CD4-positive, CD25-positive, alpha-beta regulatory T cell (primary cell): ENCODE data around the gene DNAAF8. TPM values are rescaled to one million over a fixed set of nuclear protein-coding genes. Genes with fewer than 3 reads are reported as not detected.

Experiments used
- ATAC-seq, 2 donors: fragments of 150-1000 bp; cut with Tn5 transposase; one replicate each; pipeline ENCODE4 v1.10.0; 2021; ENCODE audit warnings: low read depth in 2 of 2, moderate number of reproducible peaks in 2 of 2, moderate library complexity in 1 of 2
- DNase-seq, 3 donors: peaks; one replicate each; pipeline versions ENCODE4 v3.0.0 to v3.0.0-alpha.2; 2012 to 2022; ENCODE audit warnings: mixed read lengths in 1 of 3
- H3K27ac ChIP-seq: one replicate; pipeline ENCODE4 v1.7.0; 2013; ENCODE audit warnings: mild to moderate bottlenecking, low read length; ENCODE audit not compliant: insufficient read depth, poor library complexity, severe bottlenecking
- H3K27me3 ChIP-seq: one replicate; pipeline ENCODE4 v1.7.0; 2013; ENCODE audit warnings: low read length; ENCODE audit not compliant: control insufficient read depth, insufficient read depth
- H3K36me3 ChIP-seq: one replicate; pipeline ENCODE4 v1.7.0; 2013; ENCODE audit warnings: mild to moderate bottlenecking, low read length, moderate library complexity; ENCODE audit not compliant: control insufficient read depth, insufficient read depth
- H3K4me1 ChIP-seq: 2 replicates; pipeline ENCODE4 v1.7.0; 2013; ENCODE audit warnings: mild to moderate bottlenecking, low read length; ENCODE audit not compliant: insufficient read depth, control insufficient read depth, poor library complexity, severe bottlenecking
- H3K4me3 ChIP-seq: one replicate; pipeline ENCODE4 v1.7.0; 2013; ENCODE audit warnings: low read depth, mild to moderate bottlenecking, low read length, moderate library complexity
- H3K9me3 ChIP-seq, 2 experiments: 1 replicate in 1 of 2; 2 replicates in 1 of 2; pipeline ENCODE4 v1.7.0; 2013; ENCODE audit warnings: low read length in 2 of 2, mild to moderate bottlenecking in 1 of 2, moderate library complexity in 1 of 2; ENCODE audit not compliant: control insufficient read depth in 2 of 2
- H3K27ac Mint-ChIP-seq, 3 donors: one replicate each; pipeline ENCODE4 v1.8.0; 2020 to 2022; ENCODE audit warnings: mild to moderate bottlenecking in 3 of 3, mixed read lengths in 3 of 3, moderate library complexity in 2 of 3
- H3K27me3 Mint-ChIP-seq: one replicate; pipeline ENCODE4 v1.8.0; 2022; ENCODE audit warnings: mild to moderate bottlenecking, mixed read lengths
- H3K36me3 Mint-ChIP-seq: one replicate; pipeline ENCODE4 v1.8.0; 2020; ENCODE audit warnings: mixed read lengths
- H3K4me1 Mint-ChIP-seq, 4 donors: one replicate each; pipeline ENCODE4 v1.8.0; 2020 to 2022; ENCODE audit warnings: mixed read lengths in 4 of 4, mild to moderate bottlenecking in 1 of 4
- H3K4me3 Mint-ChIP-seq, 4 donors: one replicate each; pipeline ENCODE4 v1.8.0; 2020 to 2022; ENCODE audit warnings: mild to moderate bottlenecking in 4 of 4, mixed read lengths in 4 of 4, moderate library complexity in 3 of 4
- H3K9me3 Mint-ChIP-seq, 7 donors: one replicate each; pipeline ENCODE4 v1.8.0; 2020 to 2022; ENCODE audit warnings: mixed read lengths in 7 of 7, mild to moderate bottlenecking in 3 of 7, moderate library complexity in 2 of 7
- polyA plus RNA-seq, 4 donors: library from polyadenylated mRNA; unstranded; fragments of 300-500 nt; fragmentation: Illumina TruSeq; gene quantifications; one replicate each; pipeline ENCODE4 v1.2.3, GENCODE V29; 2021
- total RNA-seq: library from RNA; stranded (reverse); gene quantifications from one replicate; pipeline ENCODE4 v1.2.3, GENCODE V29; 2022

The DNAAF8 gene
- total and polyA plus RNA-seq, 5 donors from 2014 or later, result 0.06 TPM; not detected in 4

DNA sequence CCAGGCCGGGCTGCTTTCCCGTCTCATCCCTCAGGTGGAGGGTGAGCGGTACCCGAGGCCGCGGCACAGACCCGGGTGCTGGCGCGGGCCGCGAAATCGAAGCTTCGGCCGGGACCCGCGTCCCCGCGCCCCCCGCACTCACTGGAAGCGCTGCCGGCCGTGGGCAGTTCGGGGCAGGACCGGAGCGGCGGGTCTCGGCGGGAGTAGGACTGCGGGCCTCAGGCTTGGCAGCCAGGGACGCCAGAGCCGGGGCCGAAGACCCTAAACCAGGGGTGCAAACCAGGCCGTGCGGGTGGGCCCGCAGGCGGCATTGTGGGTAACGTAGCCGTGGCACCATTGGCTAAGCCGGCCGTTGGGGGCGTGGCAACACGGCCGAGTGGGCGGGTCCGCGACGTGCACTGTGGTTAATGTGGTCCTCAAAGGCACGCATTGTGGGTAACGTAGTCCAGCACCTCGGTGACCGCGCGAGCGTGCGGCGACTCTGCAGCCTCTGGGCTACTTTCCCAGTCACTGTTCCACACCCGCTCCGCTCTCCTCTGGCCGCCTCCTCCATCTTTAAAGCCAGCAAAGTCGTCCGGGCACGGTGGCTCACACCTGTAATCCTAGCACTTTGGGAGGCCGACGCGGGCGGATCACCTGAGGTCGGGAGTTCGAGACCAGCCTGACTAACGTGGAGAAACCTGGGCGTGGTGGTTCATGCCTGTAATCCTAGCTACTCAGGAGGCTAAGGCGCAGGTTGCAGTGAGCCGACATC, 32.7 kb downstream of the DNAAF8 start, which contains the start of gene ZNF500:
ZNF500 (minus strand) TSS at position 288 of the 754 bp plus-strand sequence. CDS start 1,184 bp downstream, outside the sequence.
- peak within 1 kb of the TSS; percentile 95 for H3K27ac Mint-ChIP-seq
- Histone ChIP-seq H3K27me3 (no peaks in the 10 kb centered on the region), H3K27ac (peak within 1 kb of the TSS; percentile 74), H3K4me3 (peak within 1 kb of the TSS; percentile 96), H3K36me3 (peaks cover 12% of the 10 kb centered on the region), H3K4me1 (peaks cover 28% of the 10 kb centered on the region), H3K9me3 (no peaks in the 10 kb centered on the region)
- peaks cover 11 to 49% (median 25%) of the 10 kb centered on the region in 4 donors for H3K4me1 Mint-ChIP-seq
- DNase-seq (peak; percentile 91 to 96 (median 93)), ATAC-seq (peak; percentile 98 to 99)
- H3K9me3 Mint-ChIP-seq, result peaks cover 0 to 2% (median 0%) of the 10 kb centered on the region in 7 donors
- peak within 1 kb of the TSS; percentile 94 to 98 (median 96) for H3K4me3 Mint-ChIP-seq
- H3K36me3 Mint-ChIP-seq, result peaks cover 5% of the 10 kb centered on the region
- H3K27me3 Mint-ChIP-seq, result no peaks in the 10 kb centered on the region

DNA sequence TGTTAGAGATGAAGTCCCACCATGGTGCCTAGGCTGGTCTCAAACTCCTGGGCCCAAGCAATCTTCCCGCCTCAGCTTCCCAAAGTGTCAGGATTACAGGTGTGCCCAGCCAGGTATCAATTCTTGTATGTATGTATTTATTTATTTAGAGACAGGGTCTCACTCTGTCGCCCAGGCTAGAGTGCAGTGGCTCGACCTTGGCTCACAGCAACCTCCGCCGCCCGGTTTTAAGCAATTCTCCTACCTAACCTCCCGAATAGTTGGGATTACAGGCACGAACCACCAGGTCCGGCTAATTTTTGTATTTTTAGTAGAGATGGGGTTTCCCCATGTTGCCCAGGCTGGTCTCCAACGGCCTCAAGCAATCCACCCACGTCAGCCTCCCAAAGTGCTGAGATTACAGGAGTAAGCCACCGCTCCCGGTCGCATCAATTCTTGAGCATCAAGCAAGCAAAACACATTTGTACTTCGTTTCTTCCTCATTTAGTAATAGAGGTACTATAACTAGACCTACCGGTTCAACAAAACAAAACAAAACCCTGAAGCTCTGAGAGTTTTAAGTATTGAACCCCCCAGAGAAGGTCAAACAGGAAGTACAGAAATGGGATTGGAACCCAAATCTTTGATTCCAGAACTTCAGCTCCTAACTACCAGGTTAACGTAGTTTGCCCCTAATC, 33.7 kb downstream of the DNAAF8 start:
- H3K9me3 ChIP-seq, result no peaks in the 10 kb centered on the region
- H3K27ac ChIP-seq, result peak overlapping the region; percentile 74
- Mint-ChIP-seq H3K27me3 (no peaks in the 10 kb centered on the region), H3K9me3 (no peaks in the 10 kb centered on the region), H3K36me3 (peaks cover 5% of the 10 kb centered on the region), H3K4me3 (peak overlapping the region; percentile 93 to 98 (median 96)), H3K27ac (peak overlapping the region; percentile 38 to 95 (median 91)), H3K4me1 (peaks cover 11 to 49% (median 25%) of the 10 kb centered on the region in 4 donors)
- no peak for ATAC-seq
- peak overlapping the region; percentile 96 for H3K4me3 ChIP-seq
- no peaks in the 10 kb centered on the region for H3K27me3 ChIP-seq
- H3K36me3 ChIP-seq, result peaks cover 9% of the 10 kb centered on the region
- H3K4me1 ChIP-seq, result peaks cover 28% of the 10 kb centered on the region
- no peak for DNase-seq

DNA sequence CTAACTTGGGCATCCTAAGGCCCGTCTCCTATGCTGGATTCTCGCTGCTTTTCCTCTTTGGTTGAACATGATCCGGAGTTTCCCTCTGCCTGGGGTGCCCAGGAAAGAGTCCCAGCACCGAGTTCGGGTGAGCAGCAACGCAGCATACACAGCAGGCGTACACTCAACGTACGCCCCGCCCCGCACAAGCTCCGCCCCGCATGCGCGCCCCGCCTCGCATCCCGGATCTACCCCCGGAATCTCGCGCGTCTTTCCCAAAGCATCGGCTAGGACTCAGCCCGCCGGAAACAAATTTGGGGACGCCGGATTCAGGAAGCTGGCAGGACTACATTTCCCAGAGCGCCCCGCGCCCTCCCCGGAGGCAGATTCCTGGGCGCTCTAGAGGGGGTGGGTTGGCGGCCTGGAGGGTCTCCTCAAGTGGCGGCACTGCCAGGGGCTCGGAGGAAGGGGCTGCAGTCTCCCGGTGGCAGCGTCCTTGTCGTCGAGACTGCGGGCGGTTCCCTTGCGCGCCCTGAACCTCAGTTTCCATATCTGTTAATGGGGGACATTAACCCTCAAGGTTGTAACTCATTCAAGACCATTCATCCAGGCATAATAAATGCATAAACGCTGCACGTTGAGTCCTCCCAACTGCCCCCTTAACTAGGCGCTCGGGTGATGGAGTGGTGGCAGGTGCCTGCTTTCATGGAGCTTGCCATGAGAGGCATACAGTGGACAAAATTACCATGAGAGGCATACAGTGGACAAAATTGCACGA, 34.4 kb downstream of the DNAAF8 start:
- H3K27ac ChIP-seq, result peak overlapping the region; percentile 74
- Mint-ChIP-seq H3K4me3 (peak overlapping the region; percentile 93 to 98 (median 96)), H3K36me3 (peaks cover 4% of the 10 kb centered on the region), H3K27ac (peak overlapping the region; percentile 46 to 95 (median 91)), H3K4me1 (peaks cover 11 to 44% (median 25%) of the 10 kb centered on the region in 4 donors), H3K9me3 (no peaks in the 10 kb centered on the region), H3K27me3 (no peaks in the 10 kb centered on the region)
- H3K27me3 ChIP-seq, result no peaks in the 10 kb centered on the region
- no peaks in the 10 kb centered on the region for H3K9me3 ChIP-seq
- H3K4me1 ChIP-seq, result peaks cover 28% of the 10 kb centered on the region
- DNase-seq (peak; percentile 71 to 95 (median 80)), ATAC-seq (peak; percentile 37 to 51)
- peak overlapping the region; percentile 96 for H3K4me3 ChIP-seq
- peaks cover 3% of the 10 kb centered on the region for H3K36me3 ChIP-seq

DNA sequence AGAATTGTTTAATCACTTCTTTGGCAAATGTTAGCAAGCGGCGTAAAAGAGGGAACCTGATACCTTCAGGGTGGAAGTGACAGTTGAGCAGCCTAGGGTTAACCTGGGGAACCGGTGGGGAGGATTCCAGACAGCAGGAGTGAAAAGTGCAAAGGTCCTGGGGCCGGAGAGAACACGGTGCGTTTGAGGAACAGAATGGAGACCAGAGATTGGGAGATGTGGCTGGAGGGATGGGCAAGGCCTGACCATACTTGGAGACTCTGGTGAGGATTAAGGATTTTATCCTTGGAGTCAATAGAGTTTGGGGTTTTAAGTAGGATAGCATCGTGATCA, 34.9 kb downstream of the DNAAF8 start:
- H3K4me1 Mint-ChIP-seq, result peaks cover 11 to 42% (median 27%) of the 10 kb centered on the region in 4 donors
- Histone ChIP-seq H3K27me3 (no peaks in the 10 kb centered on the region), H3K36me3 (no peaks in the 10 kb centered on the region), H3K9me3 (no peaks in the 10 kb centered on the region), H3K4me3 (peak overlapping the region; percentile 19), H3K27ac (peak overlapping the region; percentile 5), H3K4me1 (peaks cover 28% of the 10 kb centered on the region)
- no peaks in the 10 kb centered on the region for H3K27me3 Mint-ChIP-seq
- DNase-seq (no peak), ATAC-seq (no peak)
- no peaks in the 10 kb centered on the region for H3K36me3 Mint-ChIP-seq
- no peaks in the 10 kb centered on the region for H3K9me3 Mint-ChIP-seq
- peak overlapping the region; percentile 93 to 98 (median 96) for H3K4me3 Mint-ChIP-seq
- peak overlapping the region; percentile 46 to 95 (median 91) for H3K27ac Mint-ChIP-seq

DNA sequence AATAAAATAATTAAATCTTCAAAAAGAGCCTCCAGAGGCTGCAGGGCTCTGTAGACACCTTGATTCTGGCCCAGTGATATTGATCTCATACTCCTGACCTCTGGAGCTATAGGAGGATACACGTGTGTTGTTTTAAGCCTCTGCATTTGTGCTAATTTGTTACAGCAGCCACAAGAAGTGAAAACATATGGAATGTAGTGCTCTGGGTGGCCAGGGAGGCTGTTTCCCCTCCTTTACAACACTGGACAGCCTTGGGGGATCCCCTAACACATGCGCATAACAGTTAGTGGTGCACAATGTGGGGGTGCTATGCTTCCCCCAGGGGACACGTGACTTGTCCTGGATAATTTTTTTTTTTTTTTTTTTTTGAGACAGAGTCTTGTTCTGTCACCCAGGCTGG, 37.3 kb downstream of the DNAAF8 start:
- Histone ChIP-seq H3K27me3 (no peaks in the 10 kb centered on the region), H3K4me1 (peaks cover 19% of the 10 kb centered on the region), H3K36me3 (no peaks in the 10 kb centered on the region), H3K4me3 (no peak overlapping the region), H3K9me3 (no peaks in the 10 kb centered on the region), H3K27ac (no peak overlapping the region)
- Mint-ChIP-seq H3K27ac (no peak overlapping the region), H3K4me3 (peak overlapping the region in 1 of 4 donors; percentile 54), H3K36me3 (no peaks in the 10 kb centered on the region), H3K9me3 (no peaks in the 10 kb centered on the region), H3K4me1 (peaks cover 10 to 27% (median 16%) of the 10 kb centered on the region in 4 donors), H3K27me3 (no peaks in the 10 kb centered on the region)
- DNase-seq (no peak), ATAC-seq (no peak)

DNA sequence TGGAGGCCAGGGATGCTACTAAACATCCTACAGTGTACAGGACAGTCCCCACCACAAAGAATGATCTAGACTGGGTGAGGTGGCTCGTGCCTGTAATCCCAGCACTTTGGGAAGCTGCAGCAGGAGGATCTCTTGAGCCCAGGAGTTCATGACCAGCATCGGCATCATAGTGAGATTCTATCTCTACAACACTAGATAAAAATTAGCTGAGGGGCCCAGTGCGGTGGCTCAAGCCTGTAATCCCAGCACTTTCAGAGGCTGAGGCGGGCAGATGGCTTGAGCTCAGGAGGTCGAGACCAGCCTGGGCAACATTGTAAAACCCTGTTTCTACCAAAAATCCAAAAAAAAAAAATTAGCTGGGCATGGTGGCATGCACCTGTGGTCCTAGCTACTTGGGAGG, 38.0 kb downstream of the DNAAF8 start:
- no peaks in the 10 kb centered on the region for H3K27me3 Mint-ChIP-seq
- no peak overlapping the region for H3K4me3 Mint-ChIP-seq
- Histone ChIP-seq H3K4me3 (no peak overlapping the region), H3K4me1 (peaks cover 14% of the 10 kb centered on the region), H3K9me3 (no peaks in the 10 kb centered on the region), H3K27me3 (no peaks in the 10 kb centered on the region), H3K27ac (no peak overlapping the region), H3K36me3 (no peaks in the 10 kb centered on the region)
- ATAC-seq (no peak), DNase-seq (no peak)
- no peak overlapping the region for H3K27ac Mint-ChIP-seq
- H3K9me3 Mint-ChIP-seq, result no peaks in the 10 kb centered on the region
- H3K36me3 Mint-ChIP-seq, result no peaks in the 10 kb centered on the region
- peaks cover 10 to 24% (median 14%) of the 10 kb centered on the region in 4 donors for H3K4me1 Mint-ChIP-seq

DNA sequence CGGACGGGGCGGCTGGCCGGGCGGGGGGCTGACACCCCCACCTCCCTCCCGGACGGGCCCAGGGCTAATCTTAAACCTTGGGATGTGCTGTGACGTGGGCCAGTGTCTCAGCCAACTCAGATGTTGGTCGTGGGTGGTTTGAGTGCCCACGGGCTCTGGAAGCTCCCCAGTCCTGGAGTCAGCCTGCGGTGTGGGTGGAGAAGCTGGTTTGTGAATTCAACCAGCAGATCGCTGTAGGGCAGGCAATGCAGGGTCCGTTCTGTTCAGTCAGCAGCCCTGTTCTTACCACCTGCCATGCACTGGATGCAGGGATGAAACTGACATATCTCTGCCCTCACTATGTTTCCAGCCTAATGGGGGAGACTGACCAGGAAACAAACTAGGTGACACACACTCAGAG, 40.7 kb downstream of the DNAAF8 start:
- ATAC-seq, result no peak
- Histone ChIP-seq H3K4me3 (no peak overlapping the region), H3K27me3 (no peaks in the 10 kb centered on the region), H3K27ac (no peak overlapping the region), H3K4me1 (no peaks in the 10 kb centered on the region), H3K9me3 (no peaks in the 10 kb centered on the region), H3K36me3 (no peaks in the 10 kb centered on the region)
- Mint-ChIP-seq H3K36me3 (no peaks in the 10 kb centered on the region), H3K27me3 (peaks cover under 1% of the 10 kb centered on the region), H3K4me1 (peaks cover 0 to 3% (median 1%) of the 10 kb centered on the region in 4 donors), H3K27ac (no peak overlapping the region), H3K9me3 (no peaks in the 10 kb centered on the region), H3K4me3 (no peak overlapping the region)
- no peak for DNase-seq
